GM12865 (cell line): Measurements from ENCODE around the gene ARMC3.

Source experiments
- DNase-seq: peaks from one replicate; pipeline ENCODE4 v3.0.0; 2010; ENCODE audit warnings: low read depth
- H3K4me3 ChIP-seq: 2 replicates; pipeline ENCODE4 v1.5.1; 2011; ENCODE audit warnings: mild to moderate bottlenecking, low read depth, low read length, control low read depth
- TF ChIP-seq, protein P1 (sequence below): IDR thresholded peaks from 2 replicates; pipeline ENCODE4 v1.5.1; 2011; ENCODE audit warnings: low read length, control low read depth, low read depth, inconsistent platforms; ENCODE audit not compliant: insufficient read depth; ENCODE audit errors: missing control alignments

Gene ARMC3

DNA sequence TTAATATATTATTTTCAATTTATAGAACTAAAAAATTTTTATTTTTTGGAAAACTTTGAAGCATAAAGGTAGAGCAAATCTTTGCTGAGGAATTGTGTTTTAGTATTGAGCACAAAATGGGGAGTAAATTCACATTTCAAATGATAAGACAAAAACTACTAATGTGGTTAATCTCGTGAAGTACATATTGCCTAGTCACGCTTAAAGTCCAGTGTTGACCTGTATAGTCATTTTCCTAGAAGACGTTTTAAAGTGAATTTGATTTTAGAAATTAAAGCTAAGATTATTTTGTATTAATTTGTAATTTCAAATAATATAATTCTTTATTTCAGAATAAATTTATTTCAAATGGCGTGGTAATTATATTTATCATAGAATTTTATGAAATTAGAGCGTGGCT is 110.3 kb downstream of the ARMC3 start:
- DNase-seq: no peak
- no peak overlapping the region for H3K4me3 ChIP-seq
- TF ChIP-seq, protein P1, sequence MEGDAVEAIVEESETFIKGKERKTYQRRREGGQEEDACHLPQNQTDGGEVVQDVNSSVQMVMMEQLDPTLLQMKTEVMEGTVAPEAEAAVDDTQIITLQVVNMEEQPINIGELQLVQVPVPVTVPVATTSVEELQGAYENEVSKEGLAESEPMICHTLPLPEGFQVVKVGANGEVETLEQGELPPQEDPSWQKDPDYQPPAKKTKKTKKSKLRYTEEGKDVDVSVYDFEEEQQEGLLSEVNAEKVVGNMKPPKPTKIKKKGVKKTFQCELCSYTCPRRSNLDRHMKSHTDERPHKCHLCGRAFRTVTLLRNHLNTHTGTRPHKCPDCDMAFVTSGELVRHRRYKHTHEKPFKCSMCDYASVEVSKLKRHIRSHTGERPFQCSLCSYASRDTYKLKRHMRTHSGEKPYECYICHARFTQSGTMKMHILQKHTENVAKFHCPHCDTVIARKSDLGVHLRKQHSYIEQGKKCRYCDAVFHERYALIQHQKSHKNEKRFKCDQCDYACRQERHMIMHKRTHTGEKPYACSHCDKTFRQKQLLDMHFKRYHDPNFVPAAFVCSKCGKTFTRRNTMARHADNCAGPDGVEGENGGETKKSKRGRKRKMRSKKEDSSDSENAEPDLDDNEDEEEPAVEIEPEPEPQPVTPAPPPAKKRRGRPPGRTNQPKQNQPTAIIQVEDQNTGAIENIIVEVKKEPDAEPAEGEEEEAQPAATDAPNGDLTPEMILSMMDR: no peak

DNA sequence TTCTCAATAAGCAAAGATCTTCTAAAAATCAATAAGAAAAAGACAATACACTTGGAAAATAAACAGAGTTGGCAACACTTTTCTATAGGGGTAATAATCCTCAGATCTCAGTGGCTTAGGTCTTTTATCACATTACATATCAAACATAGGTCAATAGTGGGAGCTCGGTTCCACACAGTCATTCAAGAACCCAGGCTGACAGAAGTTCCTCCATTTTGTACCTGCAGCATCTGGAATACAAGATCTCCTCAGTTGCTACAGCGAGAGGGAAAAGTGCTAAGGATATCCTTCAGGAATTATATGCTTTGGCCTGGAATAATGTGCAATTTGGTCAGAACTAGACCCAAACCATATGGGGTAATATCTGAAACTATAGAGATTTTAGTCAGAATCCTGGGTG is 112.1 kb downstream of the ARMC3 start:
- TF ChIP-seq, protein P1: no peak
- H3K4me3 ChIP-seq: no peak overlapping the region
- DNase-seq: no peak

DNA sequence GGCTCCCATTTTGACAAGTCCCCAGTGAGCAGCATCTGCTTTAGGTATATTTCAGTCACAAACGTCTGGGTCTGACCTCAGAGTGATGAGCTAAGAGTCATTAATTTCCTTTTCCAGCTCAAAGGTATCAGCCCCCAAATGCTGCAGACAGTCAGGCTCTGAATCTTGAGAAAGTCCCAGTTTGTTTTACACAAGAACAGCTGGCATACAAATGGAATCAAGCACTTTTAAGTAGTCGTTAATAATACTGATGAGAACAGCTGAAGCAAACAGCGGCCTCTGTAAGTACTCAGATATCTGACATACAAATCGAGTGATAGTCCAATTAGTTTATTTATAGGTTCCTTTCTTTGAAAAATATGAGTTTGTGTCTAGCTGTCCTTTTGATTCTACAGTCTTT is 118.2 kb downstream of the ARMC3 start:
- DNase-seq: no peak
- TF ChIP-seq, protein P1: no peak
- H3K4me3 ChIP-seq: no peak overlapping the region

DNA sequence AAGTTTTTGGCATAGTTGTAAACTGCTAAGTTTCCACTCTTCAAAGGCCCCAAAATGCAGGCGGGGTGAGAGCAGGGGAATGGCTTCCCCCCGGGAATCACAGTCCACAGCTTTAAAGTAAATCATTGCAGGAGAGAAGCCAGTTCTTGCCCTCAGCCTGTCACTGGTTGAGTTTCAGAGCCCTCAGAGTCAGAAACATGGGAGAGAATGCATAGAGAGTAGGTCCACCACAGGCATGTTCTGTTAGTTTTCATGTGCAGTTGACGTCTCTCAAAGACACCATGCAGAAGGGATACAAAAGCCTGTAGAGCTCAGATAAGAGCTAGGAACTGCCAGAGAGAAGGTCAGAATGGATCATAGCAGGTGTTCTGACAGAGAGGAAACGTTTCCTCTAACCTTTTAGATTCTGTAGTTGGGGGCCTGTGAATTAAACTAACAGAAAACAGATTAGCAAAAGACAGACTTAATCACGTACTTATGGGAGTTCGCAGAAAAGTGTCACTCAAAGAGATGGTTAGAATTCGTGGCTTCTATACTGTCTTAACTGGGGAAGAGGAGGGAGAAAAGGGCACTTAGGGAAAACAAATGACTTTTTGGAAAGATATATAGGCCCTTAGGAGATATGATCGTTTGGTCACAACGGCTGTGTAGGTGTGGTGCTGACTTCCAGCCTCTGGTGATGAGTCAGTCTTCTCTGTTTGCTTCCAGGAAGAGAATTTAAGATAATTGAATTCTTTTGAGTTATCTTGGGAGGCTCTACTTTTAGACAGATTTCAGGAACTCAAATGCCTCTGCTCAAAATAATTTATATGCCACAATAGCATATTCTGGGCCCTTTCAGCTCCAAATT is 119.6 kb downstream of the ARMC3 start:
- no peak for DNase-seq
- TF ChIP-seq, protein P1: no peak
- H3K4me3 ChIP-seq: no peak overlapping the region

DNA sequence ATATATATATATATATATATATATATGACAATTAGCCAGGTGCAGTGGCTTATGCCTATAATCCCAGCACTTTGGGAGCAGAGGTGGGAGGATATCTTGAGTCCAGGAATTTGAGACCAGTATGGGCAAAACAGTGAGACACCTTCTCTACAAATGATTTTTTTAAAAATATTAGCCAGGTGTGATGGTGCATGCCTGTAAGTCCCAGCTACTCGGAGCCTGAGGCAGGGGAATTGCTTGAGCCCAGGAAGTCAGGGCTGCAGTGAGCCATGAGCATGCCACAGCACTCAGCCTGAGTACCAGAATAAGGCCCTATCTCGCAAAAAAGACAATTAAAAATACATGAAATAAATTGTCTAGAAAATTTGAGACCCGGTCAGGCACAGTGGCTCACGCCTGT is 120.3 kb downstream of the ARMC3 start:
- DNase-seq: no peak
- TF ChIP-seq, protein P1: no peak
- H3K4me3 ChIP-seq: no peak overlapping the region

DNA sequence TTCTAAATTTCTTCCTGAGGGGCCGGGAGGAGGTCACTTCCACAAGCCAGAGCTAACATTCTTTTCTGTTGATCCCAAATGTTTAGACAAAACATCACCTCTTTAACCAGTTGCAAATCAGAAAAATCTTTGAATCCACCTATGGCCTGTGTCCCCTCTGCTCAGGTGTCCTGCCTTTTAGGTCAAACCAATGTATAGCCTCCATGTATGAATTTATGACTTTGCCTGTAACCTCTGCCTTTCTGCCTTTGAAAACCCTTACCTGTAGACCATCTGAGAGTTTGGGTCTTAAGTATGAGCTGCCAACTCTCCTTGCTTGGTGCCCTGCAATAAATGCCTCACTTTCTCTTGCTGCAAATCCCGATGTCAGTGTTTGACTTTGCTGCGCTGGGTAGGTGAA is 123.4 kb downstream of the ARMC3 start:
- no peak overlapping the region for H3K4me3 ChIP-seq
- TF ChIP-seq, protein P1: no peak

More for the DNA sequence above, 123.4 kb downstream of the ARMC3 start:
- DNase-seq: no peak
